ENCODE measurements around the gene EHMT1.

DNA sequence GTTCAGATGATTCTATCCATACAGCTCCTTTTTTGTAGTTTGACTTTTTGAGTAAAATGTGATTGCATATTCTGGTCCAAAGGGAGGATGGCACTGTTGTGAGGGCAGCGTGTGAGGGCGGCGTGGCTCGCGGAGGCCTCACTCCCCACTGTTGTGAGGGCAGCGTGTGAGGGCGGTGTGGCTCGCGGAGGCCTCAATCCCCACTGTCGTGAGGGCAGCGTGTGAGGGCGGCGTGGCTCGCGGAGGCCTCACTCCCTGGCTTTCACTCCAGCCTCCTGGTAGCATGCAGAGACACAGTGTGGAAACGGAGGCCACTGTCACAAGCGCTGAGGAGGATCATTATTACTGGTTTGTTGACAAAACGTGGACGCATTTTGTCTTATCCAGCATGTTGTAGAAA, 79.0 kb downstream of the EHMT1 start:
- no peak for TF ChIP-seq EZH2 (IDR thresholded peaks at IDR 0.05; ENCODE audit: borderline replicate concordance, low read length)
- no peak for TF ChIP-seq CTCF (IDR thresholded peaks at IDR 0.05; ENCODE audit: low read length)

Measured in OCI-LY1 (cell line).